ENCODE results near the gene C1orf87. TPM values are rescaled to one million over a fixed set of nuclear protein-coding genes. Genes with fewer than 3 reads are reported as not detected.

Gene C1orf87
- total and polyA plus RNA-seq, 11 donors = not detected

GRCh38 chr1:60035921-60036320 lies 37.6 kb downstream of the C1orf87 start:
- DNase-seq (no peak), ATAC-seq (no peak)
- Histone ChIP-seq H3K27ac (no peak overlapping the region), H3K9me3 (no peaks in the 10 kb centered on the region), H3K27me3 (no peaks in the 10 kb centered on the region), H3K4me3 (no peak overlapping the region), H3K4me1 (no peaks in the 10 kb centered on the region), H3K36me3 (no peaks in the 10 kb centered on the region)
- intact Hi-C loops (cut with DNase I) = no loop called here
- TF ChIP-seq POLR2A (IDR thresholded peaks at IDR 0.05) = no peak
- no peak for TF ChIP-seq CTCF (IDR thresholded peaks at IDR 0.05)
- 46 to 94% (median 78%) methylated on average over 2 of the region's 2 CpGs for WGBS, 4 donors

GRCh38 chr1:60034999-60035398 lies 38.6 kb downstream of the C1orf87 start:
- H3K4me3 ChIP-seq = no peak overlapping the region
- ATAC-seq = no peak
- 86 to 94% (median 90%) methylated on average over 2 of the region's 2 CpGs for WGBS, 4 donors
- H3K9me3 ChIP-seq = no peaks in the 10 kb centered on the region
- intact Hi-C loops (cut with DNase I) = no loop called here
- no peaks in the 10 kb centered on the region for H3K36me3 ChIP-seq
- no peak for DNase-seq
- no peak for TF ChIP-seq POLR2A (IDR thresholded peaks at IDR 0.05)
- TF ChIP-seq CTCF (IDR thresholded peaks at IDR 0.05) = no peak
- H3K4me1 ChIP-seq = no peaks in the 10 kb centered on the region
- H3K27me3 ChIP-seq = no peaks in the 10 kb centered on the region
- H3K27ac ChIP-seq = no peak overlapping the region

- Histone ChIP-seq H3K27me3 (no peaks in the 10 kb centered on the region), H3K4me3 (no peak overlapping the region), H3K36me3 (no peaks in the 10 kb centered on the region), H3K4me1 (no peaks in the 10 kb centered on the region), H3K9me3 (no peaks in the 10 kb centered on the region), H3K27ac (no peak overlapping the region)
- DNase-seq (no peak), ATAC-seq (no peak)
- TF ChIP-seq CTCF (IDR thresholded peaks at IDR 0.05) (no peak), POLR2A (IDR thresholded peaks at IDR 0.05) (no peak)
- intact Hi-C loops (cut with DNase I) = no loop called here
- WGBS, 4 donors = 90 to 100% (median 95%) methylated on average over 1 of the region's 1 CpG
These were observed 40.5 kb downstream of the C1orf87 start for GRCh38 chr1:60033066-60033465.

GRCh38 chr1:60031146-60031545 lies 42.4 kb downstream of the C1orf87 start:
- no peak for ATAC-seq
- DNase-seq = no peak
- Histone ChIP-seq H3K4me3 (no peak overlapping the region), H3K9me3 (no peaks in the 10 kb centered on the region), H3K27me3 (no peaks in the 10 kb centered on the region), H3K4me1 (no peaks in the 10 kb centered on the region), H3K36me3 (no peaks in the 10 kb centered on the region), H3K27ac (no peak overlapping the region)
- no peak for TF ChIP-seq POLR2A (IDR thresholded peaks at IDR 0.05)
- TF ChIP-seq CTCF (IDR thresholded peaks at IDR 0.05) = no peak
- WGBS, 4 donors = 70 to 76% (median 74%) methylated on average over 3 of the region's 3 CpGs
- intact Hi-C loops (cut with DNase I) = no loop called here

Data from heart left ventricle (tissue), 16 donors.